A673 (cell line): ENCODE measurements around the gene PCED1B.

Experiments
- CTCF ChIP-seq: fragments of 300-800, 200-600 bp; sonication (generic); conservative IDR thresholded peaks from 2 replicates; pipeline ENCODE4 v1.5.1; 2017; ENCODE audit warnings: low read depth, mild to moderate bottlenecking, antibody characterized with exemption, low read length, moderate library complexity, mixed read lengths
- EZH2 ChIP-seq: fragments of 200-600 bp; sonication (generic); IDR thresholded peaks from 2 replicates; pipeline ENCODE4 v1.6.1; 2017; ENCODE audit warnings: borderline replicate concordance, low read depth, mild to moderate bottlenecking, mixed read lengths, antibody characterized with exemption, low read length; ENCODE audit not compliant: poor library complexity, severe bottlenecking

DNA sequence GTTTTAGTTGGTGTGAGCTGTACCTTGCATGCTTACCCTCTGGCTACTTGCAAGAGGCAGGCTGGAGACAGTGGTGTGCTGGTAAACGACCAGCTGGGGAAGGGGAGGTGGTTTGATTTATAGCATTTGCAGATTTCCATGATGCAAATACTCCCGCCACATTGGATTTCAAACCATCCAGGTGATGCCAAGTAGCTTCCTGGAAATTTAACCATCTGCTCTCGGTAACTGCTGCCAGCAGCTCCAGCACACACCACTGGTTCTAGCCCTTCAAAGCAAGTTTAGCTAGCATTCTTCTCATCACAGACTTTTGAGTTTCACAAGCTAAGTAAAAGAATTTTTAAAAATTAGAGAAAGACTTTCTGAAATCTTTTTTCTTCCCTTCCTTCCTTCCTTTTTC lies 104.8 kb downstream of the PCED1B start:
- TF ChIP-seq CTCF (no peak), EZH2 (no peak)
